ENCODE data around the gene GMPS.
A peak's percentile ranks its signal among the peaks of the same experiment; 100 is the strongest.
"Not testable (repeated sequence)": the region's sequence is repeated elsewhere in the genome, so short reads cannot be mapped to it uniquely, and the experiment has no call there.

DNA sequence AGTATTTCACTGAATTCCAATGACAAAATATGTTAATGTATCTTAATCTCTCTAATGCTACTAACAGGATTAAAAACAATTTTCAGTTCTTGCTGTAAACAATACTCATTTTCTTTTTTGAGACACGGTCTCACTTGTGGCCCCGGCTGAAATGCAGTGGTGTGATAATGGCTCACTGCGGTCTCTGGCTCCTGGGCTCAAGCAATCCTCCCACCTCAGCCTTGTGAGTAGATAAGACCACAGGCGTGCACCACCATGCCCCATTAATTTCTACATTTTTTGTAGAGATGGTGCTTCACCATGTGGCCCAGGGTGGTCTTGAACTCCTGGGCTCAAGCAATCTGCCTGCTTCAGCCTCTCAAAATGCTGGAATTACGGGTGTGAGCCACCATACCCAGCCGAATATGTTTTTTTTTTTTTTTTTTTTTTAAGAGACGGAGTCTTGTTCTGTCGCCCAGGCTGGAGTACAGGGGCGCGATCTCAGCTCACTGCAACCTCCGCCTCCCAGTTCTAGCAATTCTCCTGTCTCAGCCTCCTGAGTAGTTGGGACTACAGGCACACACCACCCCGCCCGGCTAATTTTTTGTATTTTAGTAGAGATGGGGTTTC, 41.9 kb upstream of the GMPS start:
- not testable (repeated sequence) for TF ChIP-seq MTA3 (IDR thresholded peaks at IDR 0.05; ENCODE audit: borderline replicate concordance); TEAD4 (CRISPR knock-in tag; IDR thresholded peaks at IDR 0.05; ENCODE audit: borderline replicate concordance); TGIF2 (CRISPR knock-in tag; IDR thresholded peaks at IDR 0.05); SMC3 (conservative IDR thresholded peaks at IDR 0.05; ENCODE audit: insufficient read depth, low read depth, low read length); NFE2L1 (tag; IDR thresholded peaks at IDR 0.05; ENCODE audit: borderline replicate concordance, low read depth); SPI1 (IDR thresholded peaks at IDR 0.05; ENCODE audit: borderline replicate concordance, low read depth, low read length); ASH1L (IDR thresholded peaks at IDR 0.05; ENCODE audit: borderline replicate concordance, low read depth, partially characterized antibody); ZNF75A (CRISPR knock-in tag; IDR thresholded peaks at IDR 0.05)
- peak; percentile 86 for TF ChIP-seq TEAD4 (IDR thresholded peaks at IDR 0.05; ENCODE audit: low read length)
- TF ChIP-seq, protein P1, sequence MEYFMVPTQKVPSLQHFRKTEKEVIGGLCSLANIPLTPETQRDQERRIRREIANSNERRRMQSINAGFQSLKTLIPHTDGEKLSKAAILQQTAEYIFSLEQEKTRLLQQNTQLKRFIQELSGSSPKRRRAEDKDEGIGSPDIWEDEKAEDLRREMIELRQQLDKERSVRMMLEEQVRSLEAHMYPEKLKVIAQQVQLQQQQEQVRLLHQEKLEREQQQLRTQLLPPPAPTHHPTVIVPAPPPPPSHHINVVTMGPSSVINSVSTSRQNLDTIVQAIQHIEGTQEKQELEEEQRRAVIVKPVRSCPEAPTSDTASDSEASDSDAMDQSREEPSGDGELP (CRISPR knock-in tag; IDR thresholded peaks at IDR 0.05; ENCODE audit: borderline replicate concordance) = peak; percentile 51; the same call in 1 of the 2 replicates
- TF ChIP-seq, protein P2, sequence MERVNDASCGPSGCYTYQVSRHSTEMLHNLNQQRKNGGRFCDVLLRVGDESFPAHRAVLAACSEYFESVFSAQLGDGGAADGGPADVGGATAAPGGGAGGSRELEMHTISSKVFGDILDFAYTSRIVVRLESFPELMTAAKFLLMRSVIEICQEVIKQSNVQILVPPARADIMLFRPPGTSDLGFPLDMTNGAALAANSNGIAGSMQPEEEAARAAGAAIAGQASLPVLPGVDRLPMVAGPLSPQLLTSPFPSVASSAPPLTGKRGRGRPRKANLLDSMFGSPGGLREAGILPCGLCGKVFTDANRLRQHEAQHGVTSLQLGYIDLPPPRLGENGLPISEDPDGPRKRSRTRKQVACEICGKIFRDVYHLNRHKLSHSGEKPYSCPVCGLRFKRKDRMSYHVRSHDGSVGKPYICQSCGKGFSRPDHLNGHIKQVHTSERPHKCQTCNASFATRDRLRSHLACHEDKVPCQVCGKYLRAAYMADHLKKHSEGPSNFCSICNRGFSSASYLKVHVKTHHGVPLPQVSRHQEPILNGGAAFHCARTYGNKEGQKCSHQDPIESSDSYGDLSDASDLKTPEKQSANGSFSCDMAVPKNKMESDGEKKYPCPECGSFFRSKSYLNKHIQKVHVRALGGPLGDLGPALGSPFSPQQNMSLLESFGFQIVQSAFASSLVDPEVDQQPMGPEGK (CRISPR knock-in tag; IDR thresholded peaks at IDR 0.05; ENCODE audit: borderline replicate concordance) = not testable (repeated sequence)
- peak; percentile 64 for TF ChIP-seq TRIM28 (IDR thresholded peaks at IDR 0.05)

Data from K562 (cell line).